SKM-1 (cell line): ENCODE results near the gene ACOT11.
"Not testable (repeated sequence)": the region's sequence is repeated elsewhere in the genome, so short reads cannot be mapped to it uniquely, and the experiment has no call there.

Experiments used
- DNase-seq: peaks from one replicate; lab custom pipeline; 2025; ENCODE audit not compliant: unreplicated experiment; lab: John Stamatoyannopoulos, UW

ACOT11 gene

DNA sequence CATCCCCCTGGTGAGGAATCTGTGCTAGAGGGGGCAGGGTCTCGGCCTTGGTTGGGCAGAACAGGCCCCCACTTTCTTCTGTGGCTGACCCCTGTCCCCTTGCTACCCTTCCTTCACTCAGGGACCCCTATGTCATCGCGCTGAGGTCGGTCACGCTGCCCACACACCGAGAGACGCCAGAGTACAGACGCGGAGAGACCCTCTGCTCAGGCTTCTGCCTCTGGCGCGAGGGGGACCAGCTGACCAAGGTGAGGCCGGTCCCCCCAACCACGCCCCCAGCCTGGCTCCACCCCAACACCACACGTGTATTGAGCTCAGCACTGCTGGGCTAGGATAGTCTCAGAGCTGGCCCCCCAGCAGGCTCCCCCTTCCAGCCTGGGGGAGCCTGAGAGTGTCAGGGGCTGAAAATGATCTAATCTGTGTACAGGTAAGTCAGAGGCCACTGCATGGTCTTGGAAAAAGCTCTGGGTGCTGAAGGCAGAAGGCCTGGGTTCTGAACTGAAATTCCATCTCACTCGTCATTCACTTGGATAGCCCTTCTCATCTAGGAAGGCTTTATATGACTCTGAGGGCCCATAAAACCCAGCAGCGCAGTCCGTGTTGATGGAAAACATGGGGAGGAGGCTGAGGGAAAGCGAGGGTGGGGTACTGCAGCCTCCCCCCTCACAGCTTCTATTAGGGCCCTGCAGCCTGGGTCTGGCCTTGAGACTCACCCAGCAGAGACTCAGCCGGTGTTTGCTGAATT lies 60.0 kb downstream of the ACOT11 start:
- no peak for DNase-seq

DNA sequence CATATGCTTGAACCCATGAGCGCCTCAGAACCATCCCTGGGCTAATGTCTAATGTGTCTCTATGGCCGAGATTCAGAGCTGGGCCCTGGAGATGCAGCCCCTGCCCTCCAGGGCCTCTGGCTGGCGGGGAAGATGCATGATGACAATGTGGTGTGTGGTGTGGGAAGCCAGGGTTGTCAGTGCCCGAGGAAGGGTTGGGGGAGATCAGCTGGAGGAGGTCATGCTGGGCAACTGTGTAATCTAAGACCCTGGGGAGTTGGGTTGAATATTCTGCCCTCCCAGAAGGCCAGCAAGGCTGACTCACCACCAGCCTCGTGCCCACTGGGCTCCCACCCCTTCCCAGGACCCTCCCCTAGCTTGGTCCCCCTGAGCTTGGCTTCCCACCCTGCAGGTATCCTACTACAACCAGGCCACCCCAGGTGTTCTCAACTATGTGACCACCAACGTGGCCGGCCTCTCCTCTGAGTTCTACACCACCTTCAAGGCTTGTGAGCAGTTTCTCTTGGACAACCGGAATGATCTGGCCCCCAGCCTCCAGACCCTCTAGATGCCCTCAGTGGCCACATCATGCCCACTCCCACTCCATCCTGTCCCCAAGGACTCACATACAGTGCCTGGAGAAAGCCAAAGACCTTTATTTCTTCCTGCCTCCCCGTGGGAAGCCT lies 60.7 kb downstream of the ACOT11 start:
- DNase-seq: no peak

DNA sequence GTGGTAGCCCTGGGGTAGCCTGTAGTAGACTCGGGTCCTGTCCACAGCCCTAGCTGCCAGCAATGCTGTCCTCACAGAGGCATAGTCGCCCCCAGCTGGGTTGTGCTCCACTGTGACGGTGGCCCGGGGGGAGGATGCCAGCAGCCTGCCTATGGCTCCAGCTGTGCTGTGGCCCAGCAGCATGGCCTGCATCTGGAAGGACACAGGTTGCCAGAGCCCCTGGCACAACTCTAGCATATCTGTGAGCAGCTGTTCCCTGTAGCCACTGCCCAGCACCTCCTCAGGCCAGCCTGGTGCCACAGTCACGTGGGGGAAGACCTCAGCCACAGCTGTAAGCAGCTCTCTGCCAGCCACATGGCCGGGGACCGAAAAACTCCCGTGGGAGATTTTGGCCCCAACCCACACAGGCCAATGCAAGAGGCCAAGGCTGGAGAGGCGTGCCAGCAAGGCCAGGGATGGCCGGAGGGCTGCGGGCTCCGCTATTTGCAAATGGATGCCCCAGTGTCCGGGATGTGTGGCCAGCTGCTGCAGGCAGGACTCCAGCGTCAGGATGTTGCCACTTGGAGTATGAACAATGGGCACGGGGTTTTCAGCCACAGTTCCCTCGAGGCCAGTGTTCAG lies 61.4 kb downstream of the ACOT11 start:
- no peak for DNase-seq

DNA sequence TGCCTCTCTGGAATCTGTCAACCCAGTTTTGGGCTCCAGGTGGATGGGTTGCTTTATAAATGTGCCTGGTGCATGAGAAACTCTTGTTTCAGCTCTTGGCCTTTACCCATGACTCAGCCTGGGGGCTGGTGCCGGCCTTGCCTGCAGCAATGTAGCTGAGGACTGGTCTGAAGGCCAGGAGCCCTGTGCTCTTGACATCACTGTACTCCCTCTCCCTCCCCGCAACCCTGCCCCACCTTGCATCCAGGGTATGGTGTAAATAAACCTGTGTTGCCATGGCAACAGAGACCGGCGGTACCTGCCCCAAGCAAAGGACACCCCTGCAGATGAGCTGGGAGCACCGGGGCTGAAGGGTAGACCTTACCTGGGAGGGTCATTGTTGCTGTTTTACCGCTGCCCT lies 62.0 kb downstream of the ACOT11 start:
- DNase-seq: no peak

DNA sequence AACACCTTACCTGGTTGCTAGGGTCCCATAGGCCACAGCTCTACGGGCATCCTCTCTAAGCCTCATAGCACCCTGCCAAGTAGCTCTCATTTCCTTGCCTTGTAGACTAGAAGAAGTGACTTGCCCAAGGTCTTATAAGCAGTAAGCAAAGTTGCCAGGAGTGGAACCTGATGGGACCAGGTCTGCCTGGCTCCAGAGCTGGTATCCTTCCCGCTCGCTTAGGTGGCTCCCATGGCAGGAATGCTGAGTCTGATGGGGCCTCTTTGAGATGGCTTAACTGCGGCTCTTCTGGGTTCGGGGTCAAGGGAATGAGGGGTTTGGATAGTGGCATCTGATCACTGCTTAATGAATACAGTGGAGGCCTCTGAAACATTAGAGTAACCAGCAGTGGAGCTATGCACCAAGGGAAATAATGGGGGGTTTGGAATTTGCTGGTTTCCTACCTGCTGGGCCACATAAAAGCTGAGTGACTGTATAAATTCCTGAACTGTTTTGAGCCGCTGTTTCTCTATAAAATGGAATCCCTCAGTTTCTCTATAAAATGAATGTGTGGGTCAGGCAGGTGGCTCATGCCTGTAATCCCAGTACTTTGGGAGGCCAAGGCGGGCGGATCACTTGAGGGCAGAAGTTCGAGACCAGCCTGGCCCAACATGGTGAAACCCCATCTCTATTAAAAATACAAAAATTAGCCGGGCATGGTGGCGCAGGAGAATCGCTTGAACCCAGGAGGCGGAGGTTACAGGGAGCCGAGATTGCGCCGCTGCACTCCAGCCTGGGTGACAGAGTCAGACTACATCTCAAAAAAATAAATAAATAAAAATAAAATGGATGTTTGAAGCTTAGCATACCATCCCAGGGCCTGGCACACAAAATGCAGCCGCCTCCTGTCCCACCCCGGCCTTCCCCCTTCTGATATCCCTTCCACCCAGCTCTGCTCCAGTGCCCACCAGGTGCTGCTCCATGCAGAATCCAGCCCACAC lies 62.9 kb downstream of the ACOT11 start:
- no peak for DNase-seq

DNA sequence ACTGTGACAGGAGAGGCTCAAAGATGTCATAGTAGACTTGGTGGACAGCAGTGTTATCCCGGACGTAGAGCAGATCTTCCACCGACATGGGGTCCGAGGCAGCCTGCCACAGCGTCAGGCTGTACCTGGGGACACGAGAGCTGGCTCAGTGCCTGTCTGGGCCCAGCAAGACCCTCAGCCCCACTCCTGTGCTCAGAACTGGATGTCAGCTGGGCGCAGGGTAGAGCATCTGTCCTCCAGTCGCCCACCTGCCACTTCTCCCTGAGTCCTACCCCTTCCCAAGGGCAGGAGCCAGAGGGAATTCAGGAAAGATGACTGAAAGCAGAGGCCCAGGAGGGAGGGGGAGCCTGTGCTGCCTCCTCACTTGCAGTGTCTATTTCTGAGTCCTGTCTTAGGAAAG lies 63.6 kb downstream of the ACOT11 start:
- DNase-seq: no peak

DNA sequence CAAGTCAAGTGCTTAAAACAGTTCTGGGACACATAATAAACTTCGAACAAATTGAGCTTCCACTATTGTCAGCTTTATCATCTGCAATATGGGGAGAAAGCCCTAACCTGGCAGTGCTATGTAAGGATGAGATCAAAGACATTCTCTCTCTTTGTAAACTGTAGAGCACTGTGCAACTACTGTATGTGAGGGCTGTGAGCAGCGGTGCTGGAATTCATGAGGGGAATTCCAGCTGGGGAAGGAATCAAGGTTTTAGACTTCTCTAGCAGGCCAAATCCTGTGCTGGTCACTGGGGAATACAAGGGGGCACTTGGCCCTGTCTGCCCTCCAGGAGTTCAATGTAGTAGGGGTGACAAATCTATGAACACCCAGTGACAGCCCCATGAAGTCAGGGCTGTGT lies 66.0 kb downstream of the ACOT11 start:
- DNase-seq: no peak

DNA sequence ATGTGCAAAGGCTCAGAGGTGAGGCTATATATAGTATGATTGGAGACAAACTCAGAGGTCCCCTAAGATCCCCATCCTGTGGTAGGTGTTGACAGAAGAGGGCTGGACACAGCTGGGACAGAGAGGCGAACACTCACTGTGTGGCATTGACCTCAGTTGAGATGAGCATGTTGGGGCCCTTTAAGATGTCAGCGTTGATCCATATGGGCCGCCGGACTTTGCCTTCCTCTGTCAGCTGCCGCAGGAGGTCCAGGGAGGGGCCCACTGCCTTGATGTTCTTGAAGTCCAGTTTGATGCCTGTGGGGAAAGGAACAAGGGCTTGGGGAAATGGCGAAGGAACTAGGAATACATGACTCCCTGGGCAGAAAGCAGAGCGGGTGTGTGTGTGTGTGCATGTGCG lies 66.5 kb downstream of the ACOT11 start:
- no peak for DNase-seq

DNA sequence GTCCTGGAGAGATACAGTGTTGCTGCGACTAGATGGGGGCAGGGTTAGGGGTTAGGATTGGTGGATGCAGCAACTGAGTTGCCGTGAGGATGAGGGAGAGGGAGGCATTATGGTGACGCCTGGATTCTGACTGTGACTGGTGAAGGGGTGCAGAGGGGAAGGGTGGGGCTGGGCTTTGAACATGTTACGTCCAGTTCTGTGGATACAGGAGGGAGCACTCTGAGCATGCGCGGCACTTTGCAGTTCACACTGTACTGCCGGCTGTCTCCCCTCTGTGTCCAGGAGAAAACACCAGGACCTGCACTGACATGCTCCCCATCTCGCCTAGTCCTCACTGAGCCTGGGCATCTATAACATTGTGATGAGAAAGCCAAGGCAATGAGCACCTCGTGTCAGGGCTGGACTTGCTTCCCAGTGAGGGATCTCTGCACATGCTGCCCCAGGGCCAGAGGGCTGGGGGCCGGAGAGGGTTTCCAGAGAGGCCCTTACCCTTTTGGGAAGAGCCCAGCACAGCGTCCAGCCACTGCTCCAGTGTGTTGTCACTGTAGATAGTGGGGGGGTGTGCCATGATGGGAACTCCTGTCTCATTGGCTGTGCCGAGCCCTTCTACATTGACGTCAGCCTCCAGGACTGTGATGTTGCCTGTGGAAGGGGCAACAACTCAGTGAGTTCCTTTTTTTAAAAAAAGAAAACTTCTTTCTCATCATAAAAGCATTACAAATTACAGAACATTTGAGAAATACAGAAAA lies 67.7 kb downstream of the ACOT11 start:
- no peak for DNase-seq

DNA sequence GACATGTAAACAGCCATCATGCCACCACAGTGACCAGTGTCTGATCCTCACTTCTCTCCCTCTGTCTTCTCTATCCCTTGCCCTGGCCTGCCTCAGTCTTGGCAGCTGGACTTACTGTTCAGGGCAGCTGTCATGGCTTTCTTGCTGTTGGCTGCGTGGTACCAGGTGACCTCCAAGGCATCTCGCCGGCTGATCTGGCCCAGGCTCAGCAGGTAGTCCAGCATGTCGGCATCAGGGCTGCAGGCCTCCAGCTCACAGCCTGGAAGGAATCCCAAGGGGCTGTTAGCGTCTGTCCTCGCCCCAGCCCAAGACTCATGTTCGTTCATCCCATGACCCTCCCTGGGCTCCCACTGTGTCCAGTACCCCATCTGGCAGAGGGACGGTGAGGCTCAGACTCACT lies 71.7 kb downstream of the ACOT11 start:
- no peak for DNase-seq

DNA sequence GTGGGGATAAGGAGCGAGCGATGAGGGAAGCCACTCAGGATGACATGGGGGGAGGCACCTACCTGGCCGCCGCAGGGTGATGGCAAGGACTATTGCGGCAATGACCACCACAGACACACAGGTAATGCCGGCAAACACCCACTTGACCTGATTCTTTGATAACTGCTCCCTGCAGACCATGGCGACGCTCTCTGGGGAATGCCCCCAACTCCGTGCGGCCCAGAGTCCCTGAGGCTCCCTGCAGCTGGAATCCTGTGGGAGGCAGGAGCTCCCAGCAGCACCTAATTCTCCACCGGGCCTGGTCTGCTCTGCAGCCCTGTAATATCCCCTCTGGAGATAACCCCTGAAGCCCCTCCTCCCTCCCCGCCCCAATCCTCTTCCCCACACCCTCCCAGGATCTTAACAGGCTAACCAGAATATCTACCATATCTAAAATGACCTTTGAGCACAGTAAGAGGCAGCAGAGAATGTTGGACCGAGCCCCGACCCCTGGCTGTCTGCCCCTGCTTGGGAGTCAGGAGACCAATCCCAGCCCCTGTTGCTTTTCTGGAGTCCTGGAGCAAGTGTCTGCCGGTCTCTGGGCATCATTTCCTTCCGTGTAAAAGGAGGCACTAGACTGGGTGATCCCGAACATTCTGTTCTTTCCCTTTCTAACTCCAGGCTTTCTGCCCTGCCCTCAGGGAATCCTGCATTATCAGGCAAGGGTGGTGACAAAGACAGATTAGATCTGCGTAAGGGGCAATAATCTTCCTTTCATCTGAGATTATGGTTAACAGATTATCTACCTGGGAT lies 75.4 kb downstream of the ACOT11 start, which contains the start of gene FAM151A:
Gene FAM151A (minus strand): TSS at position 310 of the 792 bp plus-strand sequence. CDS start 130 bp downstream, at position 180.
- DNase-seq: no peak

DNA sequence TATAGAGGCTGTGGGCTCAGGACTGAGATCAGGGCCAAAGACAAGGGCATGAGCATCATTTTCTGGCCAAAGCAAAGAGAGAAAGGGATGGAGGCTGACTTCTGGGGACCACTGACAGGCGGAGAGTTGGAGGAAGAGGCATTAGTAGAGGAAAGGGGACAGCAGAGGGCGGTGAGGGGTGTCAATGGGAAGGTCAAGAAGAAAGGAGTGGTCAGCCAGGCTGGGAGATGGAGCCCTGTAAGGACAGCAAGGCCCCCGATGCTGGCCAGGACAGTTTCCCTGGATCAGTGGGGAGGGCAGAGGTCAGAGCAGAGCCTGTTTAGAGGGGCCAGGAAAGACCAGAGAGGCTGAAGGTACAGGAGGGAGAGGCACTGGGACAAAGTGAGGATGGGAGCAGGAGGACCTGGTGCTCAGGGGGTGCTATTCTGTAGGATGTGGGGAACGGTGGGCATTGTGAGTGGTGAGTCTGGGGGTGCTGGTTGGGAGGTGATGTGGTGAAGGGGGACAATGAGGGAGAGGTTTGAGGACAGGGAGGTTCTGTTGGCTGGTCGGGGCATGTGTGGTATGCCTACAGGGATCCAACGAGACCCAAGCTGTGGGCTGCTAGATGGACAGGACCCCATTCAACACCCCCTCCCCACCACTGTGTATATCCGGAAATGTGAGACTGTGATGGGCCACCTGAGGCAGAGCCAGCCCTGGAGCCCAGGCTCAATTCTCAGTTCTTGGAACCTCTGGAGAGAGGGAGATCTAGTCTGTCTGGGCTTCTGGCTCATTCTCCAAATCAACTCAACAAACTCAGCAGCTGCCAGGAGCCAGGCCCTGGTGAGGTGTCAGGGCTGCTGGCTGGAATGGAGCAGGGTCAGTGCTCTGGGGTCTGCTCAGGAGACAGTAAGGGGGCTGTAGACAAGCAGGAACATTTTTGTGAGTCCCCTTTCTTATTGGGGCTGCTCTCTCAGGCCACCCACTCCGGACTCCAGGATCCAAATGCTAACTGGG lies 76.7 kb downstream of the ACOT11 start:
- no peak for DNase-seq

DNA sequence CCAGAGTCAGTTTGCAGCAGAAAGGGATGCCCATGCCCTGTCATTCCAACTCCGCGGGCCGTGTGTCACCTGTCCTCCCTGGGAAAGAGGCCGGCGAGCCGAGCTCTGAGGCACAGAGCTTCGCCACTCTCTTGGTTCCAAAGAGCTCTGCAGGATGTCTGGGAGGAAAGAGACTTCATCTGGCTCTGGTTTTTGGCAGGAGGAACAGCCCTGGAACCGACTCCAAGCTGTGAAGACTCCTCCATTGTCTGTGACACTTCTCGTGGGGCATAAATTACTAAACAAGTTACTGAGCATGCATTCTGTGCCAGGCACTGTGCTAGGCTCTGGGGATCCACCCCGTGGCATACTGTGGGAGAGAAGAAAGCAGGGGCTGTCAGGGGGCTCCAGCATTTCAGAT lies 79.2 kb downstream of the ACOT11 start:
- DNase-seq: no peak

DNA sequence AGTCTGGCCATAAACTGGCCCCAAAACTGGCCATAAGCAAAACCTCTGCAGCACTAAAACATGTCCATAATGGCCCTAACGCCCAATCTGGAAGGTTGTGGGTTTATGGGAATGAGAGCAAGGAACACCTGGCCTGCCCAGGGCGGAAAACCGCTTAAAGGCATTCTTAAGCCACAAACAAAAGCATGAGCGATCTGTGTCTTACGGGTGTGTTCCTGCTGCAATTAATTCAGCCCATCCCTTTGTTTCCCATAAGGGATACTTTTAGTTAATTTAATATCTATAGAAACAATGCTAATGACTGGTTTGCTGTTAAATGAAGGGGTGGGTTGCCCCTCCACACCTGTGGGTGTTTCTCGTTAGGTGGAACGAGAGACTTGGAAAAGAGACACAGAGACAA lies 87.8 kb downstream of the ACOT11 start:
- not testable (repeated sequence) for DNase-seq

DNA sequence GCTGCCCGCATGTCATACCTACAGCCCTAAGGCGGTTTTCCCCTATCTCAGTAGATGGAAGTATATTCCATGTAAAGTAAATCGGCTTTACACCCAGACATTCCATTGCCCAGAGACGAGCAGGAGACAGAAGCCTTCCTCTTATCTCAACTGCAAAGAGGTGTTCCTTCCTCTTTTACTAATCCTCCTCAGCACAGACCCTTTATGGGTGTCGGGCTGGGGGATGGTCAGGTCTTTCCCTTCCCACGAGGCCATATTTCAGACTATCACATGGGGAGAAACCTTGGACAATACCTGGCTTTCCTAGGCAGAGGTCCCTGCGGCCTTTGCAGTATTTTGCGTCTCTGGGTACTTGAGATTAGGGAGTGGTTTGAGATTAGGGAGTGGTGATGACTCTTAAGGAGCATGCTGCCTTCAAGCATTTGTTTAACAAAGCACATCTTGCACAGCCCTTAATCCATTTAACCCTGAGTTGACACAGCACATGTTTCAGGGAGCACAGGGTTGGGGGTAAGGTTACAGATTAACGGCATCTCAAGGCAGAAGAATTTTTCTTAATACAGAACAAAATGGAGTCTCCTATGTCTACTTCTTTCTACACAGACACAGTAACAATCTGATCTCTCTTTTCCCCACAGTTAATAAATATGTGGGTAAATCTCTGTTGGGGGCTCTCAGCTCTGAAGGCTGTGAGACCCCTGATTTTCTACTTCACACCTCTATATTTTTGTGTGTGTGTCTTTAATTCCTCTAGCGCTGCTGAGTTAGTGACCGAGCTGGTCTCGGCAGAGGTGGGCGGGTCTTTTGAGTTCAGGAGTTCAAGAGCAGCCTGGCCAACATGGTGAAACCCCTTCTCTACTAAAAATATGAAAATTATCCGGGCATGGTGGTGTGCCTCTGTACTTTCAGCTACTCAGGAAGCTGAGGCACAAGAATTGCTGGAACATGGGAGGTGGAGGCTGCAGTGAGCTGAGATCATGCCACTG lies 88.7 kb downstream of the ACOT11 start:
- DNase-seq: not testable (repeated sequence)

DNA sequence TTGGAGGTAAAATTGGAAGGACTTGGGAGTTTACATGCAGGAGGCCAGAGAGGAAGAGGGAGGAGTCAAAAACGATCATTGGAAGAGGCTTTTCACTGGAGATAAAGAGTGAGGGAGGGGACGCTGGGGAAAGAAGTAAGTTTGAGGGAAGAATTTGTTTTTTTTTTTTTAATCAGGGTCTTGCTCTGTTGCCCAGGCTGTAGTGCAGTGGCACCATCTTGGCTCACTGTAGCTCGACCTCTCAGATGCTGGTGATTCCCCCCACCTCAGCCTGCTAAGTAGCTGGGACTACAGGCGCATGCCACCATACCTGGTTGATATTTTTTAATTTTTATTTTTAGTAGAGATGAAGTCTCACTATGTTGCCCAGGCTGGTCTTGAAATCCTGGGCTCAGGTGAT lies 92.3 kb downstream of the ACOT11 start:
- DNase-seq: no peak
